Measurements from ENCODE around the gene CCDC192.

GRCh38 chr5:127699416-127699815, 3.8 kb upstream of the CCDC192 start:
- TF ChIP-seq ESRRA (IDR thresholded peaks at IDR 0.05; ENCODE audit: borderline replicate concordance, low read length) (no peak), SREBF2 (IDR thresholded peaks at IDR 0.05) (no peak), KDM1A (IDR thresholded peaks at IDR 0.05; ENCODE audit: low read depth) (no peak)
- TF ChIP-seq, protein P1, sequence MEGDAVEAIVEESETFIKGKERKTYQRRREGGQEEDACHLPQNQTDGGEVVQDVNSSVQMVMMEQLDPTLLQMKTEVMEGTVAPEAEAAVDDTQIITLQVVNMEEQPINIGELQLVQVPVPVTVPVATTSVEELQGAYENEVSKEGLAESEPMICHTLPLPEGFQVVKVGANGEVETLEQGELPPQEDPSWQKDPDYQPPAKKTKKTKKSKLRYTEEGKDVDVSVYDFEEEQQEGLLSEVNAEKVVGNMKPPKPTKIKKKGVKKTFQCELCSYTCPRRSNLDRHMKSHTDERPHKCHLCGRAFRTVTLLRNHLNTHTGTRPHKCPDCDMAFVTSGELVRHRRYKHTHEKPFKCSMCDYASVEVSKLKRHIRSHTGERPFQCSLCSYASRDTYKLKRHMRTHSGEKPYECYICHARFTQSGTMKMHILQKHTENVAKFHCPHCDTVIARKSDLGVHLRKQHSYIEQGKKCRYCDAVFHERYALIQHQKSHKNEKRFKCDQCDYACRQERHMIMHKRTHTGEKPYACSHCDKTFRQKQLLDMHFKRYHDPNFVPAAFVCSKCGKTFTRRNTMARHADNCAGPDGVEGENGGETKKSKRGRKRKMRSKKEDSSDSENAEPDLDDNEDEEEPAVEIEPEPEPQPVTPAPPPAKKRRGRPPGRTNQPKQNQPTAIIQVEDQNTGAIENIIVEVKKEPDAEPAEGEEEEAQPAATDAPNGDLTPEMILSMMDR (IDR thresholded peaks at IDR 0.05): no peak
